GM12873 (cell line): ENCODE data around the gene UBXN10.

Experiments used
- TF ChIP-seq, protein P1 (sequence below): IDR thresholded peaks from 2 replicates; pipeline ENCODE4 v1.5.1; 2012; ENCODE audit warnings: low read depth, mild to moderate bottlenecking, moderate library complexity, low read length, control low read depth; ENCODE audit not compliant: insufficient read depth; ENCODE audit errors: missing control alignments

The UBXN10 gene

DNA sequence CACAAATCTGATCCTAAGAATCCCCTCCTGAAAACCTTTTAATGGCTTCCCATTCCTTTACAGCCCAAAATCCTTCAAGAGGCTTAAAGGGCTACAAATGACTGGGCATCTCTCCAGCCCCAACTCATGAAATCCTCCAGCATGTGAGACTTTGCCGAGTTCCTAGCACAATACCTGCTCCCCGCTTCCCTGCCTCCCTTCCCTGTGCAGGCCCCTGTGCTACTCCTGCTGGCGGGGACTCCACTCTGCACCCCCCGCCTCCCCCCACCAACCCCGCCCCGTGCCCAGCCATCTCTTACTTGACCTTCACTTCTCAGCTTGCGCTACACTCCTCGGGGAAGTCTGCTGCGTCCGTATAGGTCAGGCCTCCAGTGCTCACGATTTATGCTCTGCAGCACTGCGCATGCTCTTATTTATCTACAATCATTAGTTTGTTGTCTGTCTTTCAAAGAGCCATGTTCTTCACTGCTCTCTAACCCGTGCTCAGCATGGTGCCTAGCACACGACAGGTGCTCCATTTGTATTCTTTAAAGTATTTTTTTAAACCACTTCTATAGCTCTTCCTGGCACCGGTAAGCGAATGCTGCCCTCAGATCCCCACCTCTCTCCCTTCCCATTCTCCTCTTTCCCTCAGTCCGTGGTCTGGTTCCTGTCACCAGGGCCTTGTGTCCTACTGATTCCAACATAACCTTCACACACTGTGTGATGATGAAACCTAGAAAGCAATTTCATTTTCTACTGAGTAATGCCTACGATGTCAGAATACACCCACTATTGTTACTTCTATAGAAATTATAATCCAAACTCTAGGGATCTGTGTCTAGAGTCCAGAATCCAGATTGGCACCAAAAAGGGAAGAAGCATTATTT is 37.9 kb downstream of the UBXN10 start:
- TF ChIP-seq, protein P1, sequence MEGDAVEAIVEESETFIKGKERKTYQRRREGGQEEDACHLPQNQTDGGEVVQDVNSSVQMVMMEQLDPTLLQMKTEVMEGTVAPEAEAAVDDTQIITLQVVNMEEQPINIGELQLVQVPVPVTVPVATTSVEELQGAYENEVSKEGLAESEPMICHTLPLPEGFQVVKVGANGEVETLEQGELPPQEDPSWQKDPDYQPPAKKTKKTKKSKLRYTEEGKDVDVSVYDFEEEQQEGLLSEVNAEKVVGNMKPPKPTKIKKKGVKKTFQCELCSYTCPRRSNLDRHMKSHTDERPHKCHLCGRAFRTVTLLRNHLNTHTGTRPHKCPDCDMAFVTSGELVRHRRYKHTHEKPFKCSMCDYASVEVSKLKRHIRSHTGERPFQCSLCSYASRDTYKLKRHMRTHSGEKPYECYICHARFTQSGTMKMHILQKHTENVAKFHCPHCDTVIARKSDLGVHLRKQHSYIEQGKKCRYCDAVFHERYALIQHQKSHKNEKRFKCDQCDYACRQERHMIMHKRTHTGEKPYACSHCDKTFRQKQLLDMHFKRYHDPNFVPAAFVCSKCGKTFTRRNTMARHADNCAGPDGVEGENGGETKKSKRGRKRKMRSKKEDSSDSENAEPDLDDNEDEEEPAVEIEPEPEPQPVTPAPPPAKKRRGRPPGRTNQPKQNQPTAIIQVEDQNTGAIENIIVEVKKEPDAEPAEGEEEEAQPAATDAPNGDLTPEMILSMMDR: no peak

DNA sequence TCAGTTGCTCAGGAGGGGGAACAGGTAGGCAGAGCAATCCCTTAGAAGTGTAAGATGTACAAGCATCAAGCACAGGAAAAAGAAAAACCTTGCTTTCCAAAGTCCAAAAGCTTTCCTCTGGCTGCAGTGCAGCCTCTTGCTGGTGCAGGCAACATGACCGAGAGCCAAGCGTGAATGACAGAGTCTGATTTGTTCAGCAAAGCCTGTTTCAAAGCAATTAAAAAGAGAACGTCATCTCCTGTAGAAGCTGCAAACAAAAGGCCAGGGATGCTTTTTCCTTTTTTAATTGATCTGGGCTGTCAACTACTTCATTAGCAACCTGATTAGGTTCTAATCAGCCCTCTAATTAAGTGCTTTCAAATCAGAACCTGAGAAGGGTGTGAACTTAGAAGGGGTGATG is 38.6 kb downstream of the UBXN10 start:
- TF ChIP-seq, protein P1: no peak

DNA sequence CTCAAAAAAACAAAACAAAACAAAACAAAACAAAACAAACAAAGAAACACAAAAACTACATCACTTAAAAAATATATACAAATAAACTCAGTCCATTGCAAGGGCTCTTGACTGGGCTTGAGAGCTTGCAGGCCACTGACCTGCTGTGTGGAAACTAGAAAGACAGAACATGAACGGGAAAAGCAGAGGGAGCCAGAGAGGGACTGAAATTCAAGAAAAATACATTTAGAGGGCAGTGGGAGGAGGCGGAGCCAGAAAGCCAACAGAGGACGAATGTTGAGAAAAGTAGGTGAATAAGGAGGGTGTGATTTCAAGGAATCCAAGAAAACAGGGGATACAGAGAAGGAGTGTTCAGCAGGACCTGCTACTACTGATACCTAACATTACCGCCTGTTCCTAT is 41.8 kb downstream of the UBXN10 start:
- TF ChIP-seq, protein P1: no peak

DNA sequence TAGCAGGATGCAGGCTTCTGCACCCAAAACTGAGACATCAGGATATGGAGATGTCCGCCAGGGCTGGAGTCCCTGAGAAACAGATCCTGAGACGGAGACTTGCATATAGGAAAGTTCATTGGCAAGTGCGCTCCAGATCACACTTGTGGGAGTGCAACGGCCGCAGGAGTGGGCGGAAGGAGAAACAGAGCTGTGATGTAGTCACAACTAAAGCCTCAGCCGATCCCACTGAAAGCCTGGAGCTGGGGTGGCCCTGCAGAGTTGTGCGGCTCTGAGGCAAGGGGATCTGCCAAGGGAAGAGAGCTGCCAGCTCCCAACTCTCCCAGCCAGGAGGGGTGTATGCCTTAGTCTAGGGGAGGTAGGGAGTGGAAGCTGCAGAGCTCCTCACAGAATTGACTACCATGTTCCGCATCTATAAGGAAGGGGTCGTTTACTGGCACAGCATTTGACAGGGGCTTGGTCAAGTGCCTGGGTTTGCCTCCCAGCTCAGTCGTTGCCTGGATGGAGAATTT is 42.5 kb downstream of the UBXN10 start:
- TF ChIP-seq, protein P1: no peak

DNA sequence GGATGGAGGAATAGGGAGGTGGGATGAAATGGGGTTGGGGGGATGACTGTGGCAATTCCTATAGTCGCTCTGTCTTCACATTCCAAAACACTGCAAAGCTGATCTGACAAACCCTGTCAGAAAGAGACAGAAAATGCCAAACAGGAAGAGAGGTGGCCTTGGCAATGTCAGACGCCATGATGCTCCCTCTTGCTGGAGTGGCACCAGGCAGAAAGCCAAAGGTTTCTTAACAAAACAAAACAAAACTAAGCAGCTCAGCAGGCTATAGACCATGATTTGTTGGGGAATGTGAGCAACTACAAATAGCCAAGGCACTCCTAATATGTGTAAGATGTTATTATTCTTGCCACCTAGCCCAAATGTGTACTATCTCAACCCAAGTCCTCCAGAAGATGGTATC is 43.3 kb downstream of the UBXN10 start:
- TF ChIP-seq, protein P1: no peak

DNA sequence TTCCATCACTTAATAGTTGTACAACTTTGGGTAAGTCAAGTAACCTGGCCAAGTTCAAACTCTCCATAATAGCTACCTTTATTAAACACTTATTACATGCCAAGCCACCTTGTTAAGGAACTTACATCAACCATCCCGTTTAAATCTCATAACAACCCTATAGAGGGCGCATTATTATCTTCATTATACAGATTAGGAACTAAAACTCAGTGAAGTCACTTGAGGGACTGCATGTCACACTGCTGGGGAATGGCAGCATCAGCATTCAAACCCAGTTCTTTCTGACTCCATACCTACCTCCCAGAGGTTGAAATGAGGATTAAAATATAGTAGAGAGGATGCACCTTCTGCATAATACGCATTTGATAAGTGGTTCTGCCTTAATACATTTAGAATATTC is 47.5 kb downstream of the UBXN10 start:
- TF ChIP-seq, protein P1: peak; percentile 51

DNA sequence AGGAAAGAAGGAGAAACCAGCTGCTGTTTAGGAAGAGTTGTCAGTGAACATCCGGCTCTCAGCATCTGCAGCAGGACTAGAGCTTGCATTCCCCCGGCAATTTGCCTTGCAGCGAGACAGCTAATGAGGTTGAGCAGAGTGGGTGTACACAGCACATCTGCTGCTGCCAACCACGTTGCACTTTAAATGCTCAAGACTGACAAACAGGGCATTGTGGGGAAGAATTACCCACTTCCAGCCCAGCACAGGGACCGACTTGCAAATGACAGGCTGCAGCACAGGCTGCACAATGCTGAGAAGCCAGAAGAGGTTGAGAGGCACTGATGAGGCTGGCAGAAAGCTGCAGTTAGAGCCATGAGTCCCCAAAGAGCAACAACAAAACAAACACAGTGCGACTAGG is 48.0 kb downstream of the UBXN10 start:
- TF ChIP-seq, protein P1: no peak
